ENCODE data around the gene FNDC8.

DNA sequence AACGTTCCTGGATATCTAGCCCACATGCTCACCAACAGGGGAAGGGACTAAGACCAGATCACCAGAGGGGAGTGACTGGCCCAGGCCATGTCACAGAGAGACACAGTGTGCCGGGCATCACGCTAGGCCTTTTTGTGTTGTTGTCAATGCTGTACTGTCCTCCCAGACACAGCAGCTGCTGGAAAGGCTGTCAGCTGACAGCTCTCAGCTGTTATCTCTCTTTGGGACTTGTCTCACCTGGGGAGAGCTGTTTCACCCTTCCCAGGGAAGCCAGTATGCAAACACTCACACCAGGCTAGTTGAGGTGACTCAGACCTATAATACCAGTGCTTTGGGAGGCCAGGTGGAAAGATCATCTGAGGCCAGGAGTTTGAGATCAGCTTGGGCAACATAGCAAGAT is 45.6 kb downstream of the FNDC8 start:
- no peak for TF ChIP-seq SUZ12 (IDR thresholded peaks at IDR 0.05; ENCODE audit: low read length)
- no peak for TF ChIP-seq EP300 (IDR thresholded peaks at IDR 0.05; ENCODE audit: borderline replicate concordance in 1 of 2, low read depth in 2 of 2, low read length in 2 of 2)
- TF ChIP-seq, protein P1, sequence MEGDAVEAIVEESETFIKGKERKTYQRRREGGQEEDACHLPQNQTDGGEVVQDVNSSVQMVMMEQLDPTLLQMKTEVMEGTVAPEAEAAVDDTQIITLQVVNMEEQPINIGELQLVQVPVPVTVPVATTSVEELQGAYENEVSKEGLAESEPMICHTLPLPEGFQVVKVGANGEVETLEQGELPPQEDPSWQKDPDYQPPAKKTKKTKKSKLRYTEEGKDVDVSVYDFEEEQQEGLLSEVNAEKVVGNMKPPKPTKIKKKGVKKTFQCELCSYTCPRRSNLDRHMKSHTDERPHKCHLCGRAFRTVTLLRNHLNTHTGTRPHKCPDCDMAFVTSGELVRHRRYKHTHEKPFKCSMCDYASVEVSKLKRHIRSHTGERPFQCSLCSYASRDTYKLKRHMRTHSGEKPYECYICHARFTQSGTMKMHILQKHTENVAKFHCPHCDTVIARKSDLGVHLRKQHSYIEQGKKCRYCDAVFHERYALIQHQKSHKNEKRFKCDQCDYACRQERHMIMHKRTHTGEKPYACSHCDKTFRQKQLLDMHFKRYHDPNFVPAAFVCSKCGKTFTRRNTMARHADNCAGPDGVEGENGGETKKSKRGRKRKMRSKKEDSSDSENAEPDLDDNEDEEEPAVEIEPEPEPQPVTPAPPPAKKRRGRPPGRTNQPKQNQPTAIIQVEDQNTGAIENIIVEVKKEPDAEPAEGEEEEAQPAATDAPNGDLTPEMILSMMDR (IDR thresholded peaks at IDR 0.05; ENCODE audit: control extremely low read depth in 1 of 3, insufficient read depth in 1 of 3, low read depth in 1 of 3, low read length in 3 of 3): no peak
- TF ChIP-seq SRF (IDR thresholded peaks at IDR 0.05; ENCODE audit: low read depth, low read length): no peak
- TF ChIP-seq FOSL1 (IDR thresholded peaks at IDR 0.05; ENCODE audit: insufficient read depth, low read depth, low read length): no peak
- TF ChIP-seq HDAC6 (IDR thresholded peaks at IDR 0.05; ENCODE audit: low read depth, low read length): no peak
- TF ChIP-seq ZNF274 (IDR thresholded peaks at IDR 0.05; ENCODE audit: borderline replicate concordance, extremely low read depth, low read length): no peak
